Activated CD4-positive, alpha-beta memory T cell treated with anti-CD3 and anti-CD28 coated beads for 36 hours (primary cell): ENCODE results near the gene APOF. TPM values are rescaled to one million over a fixed set of nuclear protein-coding genes. Genes with fewer than 3 reads are reported as not detected.

Source experiments
- CTCF ChIA-PET: fragments of 350-600 bp; sonication (Branson Sonifier 250); formaldehyde crosslinking; loops from one replicate; lab custom pipeline; 2021; ENCODE audit warnings: antibody characterized with exemption, inconsistent platforms; lab: Charles Lee
- POLR2A ChIA-PET: fragments of 350-600 bp; sonication (Branson Sonifier 250); formaldehyde crosslinking; loops from one replicate; lab custom pipeline; 2021; ENCODE audit warnings: antibody characterized with exemption; lab: Charles Lee
- DNase-seq: peaks from one replicate; pipeline ENCODE4 v3.0.0-alpha.2; 2020
- H3K27ac Mint-ChIP-seq: one replicate; pipeline ENCODE4 v1.8.0; 2021; ENCODE audit warnings: mixed read lengths
- H3K27me3 Mint-ChIP-seq: one replicate; pipeline ENCODE4 v1.8.0; 2021; ENCODE audit warnings: mixed read lengths
- H3K36me3 Mint-ChIP-seq: one replicate; pipeline ENCODE4 v1.8.0; 2021; ENCODE audit warnings: mixed read lengths
- H3K4me1 Mint-ChIP-seq: one replicate; pipeline ENCODE4 v1.8.0; 2021; ENCODE audit warnings: low read depth, mixed read lengths
- H3K4me3 Mint-ChIP-seq: one replicate; pipeline ENCODE4 v1.8.0; 2021; ENCODE audit warnings: mild to moderate bottlenecking, mixed read lengths
- H3K9me3 Mint-ChIP-seq: one replicate; pipeline ENCODE4 v1.8.0; 2021; ENCODE audit warnings: mixed read lengths
- intact Hi-C: fragments of 100-400 bp; cut with micrococcal nuclease; formaldehyde crosslinking; loops from one replicate; pipeline ENCODE4 v1.15.1; 2023
- total RNA-seq, 2 experiments: library from RNA; stranded (reverse); gene quantifications; one replicate each; pipeline ENCODE4 v1.2.3, GENCODE V29; 2021

Gene APOF
- total RNA-seq, 2 experiments from 2014 or later: not detected

DNA sequence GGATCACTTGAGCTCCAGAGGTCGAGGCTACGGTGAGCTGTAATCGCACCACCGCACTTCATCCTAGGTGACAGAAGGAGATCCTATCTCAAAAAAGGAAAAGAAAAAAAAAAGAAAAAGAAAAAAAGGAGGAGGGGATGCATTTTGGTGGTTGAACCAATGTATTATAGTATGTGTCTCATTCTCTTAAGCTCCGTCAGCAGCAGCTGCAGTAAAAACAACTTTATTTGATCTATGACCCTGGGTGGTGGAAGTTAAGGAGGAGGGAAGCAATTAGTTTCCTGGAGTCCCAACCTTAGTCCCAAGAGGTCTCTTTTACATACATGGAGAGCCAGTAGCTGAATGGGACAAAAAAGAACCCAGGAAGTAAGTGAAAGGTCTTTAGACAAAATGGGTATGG, 26.8 kb upstream of the APOF start:
- Mint-ChIP-seq H3K4me3 (no peak overlapping the region), H3K27ac (no peak overlapping the region), H3K4me1 (no peaks in the 10 kb centered on the region), H3K36me3 (no peaks in the 10 kb centered on the region), H3K9me3 (no peaks in the 10 kb centered on the region), H3K27me3 (no peaks in the 10 kb centered on the region)
- DNase-seq: no peak
- CTCF ChIA-PET: interaction anchor here (0.5 to 0.8 kb wide), 2 partner anchors 151 to 173 kb away, joined by 3 read pairs; no protein-coding TSS in a partner anchor
- POLR2A ChIA-PET: no interaction called here
- intact Hi-C loops: no loop called here

DNA sequence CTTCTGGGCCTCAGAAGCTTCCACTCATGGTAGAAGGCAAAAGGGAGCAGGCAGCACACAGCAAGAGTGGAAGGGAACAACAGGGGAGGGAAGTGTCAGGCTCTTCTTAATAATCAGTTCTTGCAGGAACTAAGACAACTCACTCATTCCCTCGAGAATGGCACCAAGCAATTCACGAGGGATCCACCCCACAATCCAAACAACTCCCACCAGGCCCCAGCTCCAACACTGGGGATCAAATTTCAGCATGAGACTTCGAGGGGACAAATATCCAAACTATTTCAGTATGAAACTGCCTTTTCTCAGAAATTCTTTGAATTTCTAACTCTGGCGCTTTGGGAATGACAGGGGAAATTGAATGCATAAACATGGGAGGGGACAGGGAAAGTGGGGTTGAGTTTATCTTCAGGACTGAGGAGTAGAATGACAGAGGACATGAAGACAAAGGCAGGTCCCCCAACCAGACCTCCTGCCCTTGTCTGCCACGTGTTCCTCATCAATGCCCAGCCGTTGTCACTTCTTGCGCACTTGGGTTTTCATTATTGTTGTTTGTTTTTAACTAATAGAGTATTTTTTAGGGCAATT, 24.6 kb upstream of the APOF start:
- ChIA-PET POLR2A (interaction anchor here (0.6 kb wide), 1 partner anchor 119 kb away, joined by 3 read pairs; no protein-coding TSS in a partner anchor), CTCF (no interaction called here)
- intact Hi-C loops: no loop called here
- Mint-ChIP-seq H3K9me3 (no peaks in the 10 kb centered on the region), H3K4me3 (no peak overlapping the region), H3K36me3 (no peaks in the 10 kb centered on the region), H3K4me1 (no peaks in the 10 kb centered on the region), H3K27me3 (no peaks in the 10 kb centered on the region), H3K27ac (no peak overlapping the region)
- DNase-seq: no peak

DNA sequence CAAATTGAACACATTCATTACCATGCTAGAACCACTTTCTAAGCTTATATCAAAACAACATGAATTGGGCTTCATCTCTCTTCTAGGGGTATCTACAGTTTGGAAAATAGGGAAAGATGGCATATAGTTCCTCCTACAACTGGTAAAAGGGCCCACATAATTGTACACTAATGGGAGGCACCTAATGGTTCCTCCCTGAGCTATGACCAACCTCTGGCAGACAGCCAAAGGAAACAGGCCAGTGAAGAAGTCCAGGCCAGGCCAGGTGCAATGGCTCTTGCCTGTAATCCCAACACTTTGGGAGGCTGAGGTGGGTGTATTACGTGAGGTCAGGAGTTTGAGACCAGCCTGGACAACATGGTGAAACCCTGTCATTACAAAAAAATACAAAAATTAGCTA, 23.2 kb upstream of the APOF start:
- no peaks in the 10 kb centered on the region for H3K4me1 Mint-ChIP-seq
- no peak for DNase-seq
- ChIA-PET CTCF (no interaction called here), POLR2A (no interaction called here)
- H3K36me3 Mint-ChIP-seq: no peaks in the 10 kb centered on the region
- no peaks in the 10 kb centered on the region for H3K27me3 Mint-ChIP-seq
- intact Hi-C loops: no loop called here
- H3K9me3 Mint-ChIP-seq: no peaks in the 10 kb centered on the region
- no peak overlapping the region for H3K27ac Mint-ChIP-seq
- no peak overlapping the region for H3K4me3 Mint-ChIP-seq

DNA sequence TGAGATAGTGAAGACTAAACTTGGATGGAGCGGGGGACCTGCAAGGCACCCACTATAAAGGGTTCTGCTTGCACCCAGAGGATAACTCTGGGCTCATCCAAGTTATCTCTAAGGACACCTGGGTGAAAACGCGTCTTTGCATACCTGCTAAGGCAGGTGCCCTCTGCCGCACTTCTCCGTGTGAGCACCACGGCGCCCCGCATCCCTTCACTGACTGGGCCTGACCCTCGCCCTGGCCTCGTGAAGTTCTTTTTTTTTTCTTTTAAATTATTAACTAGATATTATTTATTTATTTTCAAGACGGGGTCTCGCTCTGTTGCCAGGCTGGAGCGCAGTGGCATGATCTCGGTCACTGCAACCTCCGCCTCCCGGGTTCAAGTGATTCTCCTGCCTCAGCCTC, 20.0 kb upstream of the APOF start:
- no peaks in the 10 kb centered on the region for H3K27me3 Mint-ChIP-seq
- H3K4me1 Mint-ChIP-seq: peaks cover under 1% of the 10 kb centered on the region
- no peak overlapping the region for H3K27ac Mint-ChIP-seq
- no peak for DNase-seq
- ChIA-PET POLR2A (interaction anchor here (1.1 to 1.2 kb wide), 2 partner anchors 140 to 263 kb away, joined by 3 read pairs; partner anchors contain the start of gene ATP5F1B), CTCF (no interaction called here)
- no peaks in the 10 kb centered on the region for H3K9me3 Mint-ChIP-seq
- H3K4me3 Mint-ChIP-seq: no peak overlapping the region
- H3K36me3 Mint-ChIP-seq: no peaks in the 10 kb centered on the region
- intact Hi-C loops: no loop called here

DNA sequence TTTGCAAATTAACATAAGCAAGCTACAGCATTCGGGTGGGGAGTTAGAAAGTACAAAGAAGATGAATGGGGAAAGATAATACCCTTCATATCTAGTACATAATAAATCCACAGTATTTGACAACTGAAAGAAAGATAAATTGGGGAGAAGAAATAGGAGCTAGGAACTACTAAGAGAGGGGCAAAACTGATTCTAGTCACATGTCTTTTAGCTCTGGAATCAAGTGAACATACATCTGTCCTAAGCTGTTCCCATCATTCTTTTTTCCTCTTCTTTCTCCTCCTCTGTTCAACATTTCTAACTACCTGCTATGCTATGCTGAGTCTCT, 15.3 kb upstream of the APOF start:
- peaks cover 1% of the 10 kb centered on the region for H3K27me3 Mint-ChIP-seq
- no peaks in the 10 kb centered on the region for H3K36me3 Mint-ChIP-seq
- intact Hi-C loops: loop anchor here (1.0 kb wide), 1 partner anchor 86 kb away; no protein-coding TSS in a partner anchor
- ChIA-PET POLR2A (interaction anchor here (0.7 kb wide), 1 partner anchor 537 kb away, joined by 3 read pairs; no protein-coding TSS in a partner anchor), CTCF (interaction anchor here (2.6 kb wide), 1 partner anchor 86 kb away, joined by 12 read pairs; no protein-coding TSS in a partner anchor)
- H3K4me3 Mint-ChIP-seq: no peak overlapping the region
- DNase-seq: no peak
- H3K4me1 Mint-ChIP-seq: peaks cover 3% of the 10 kb centered on the region
- H3K27ac Mint-ChIP-seq: no peak overlapping the region
- H3K9me3 Mint-ChIP-seq: no peaks in the 10 kb centered on the region

DNA sequence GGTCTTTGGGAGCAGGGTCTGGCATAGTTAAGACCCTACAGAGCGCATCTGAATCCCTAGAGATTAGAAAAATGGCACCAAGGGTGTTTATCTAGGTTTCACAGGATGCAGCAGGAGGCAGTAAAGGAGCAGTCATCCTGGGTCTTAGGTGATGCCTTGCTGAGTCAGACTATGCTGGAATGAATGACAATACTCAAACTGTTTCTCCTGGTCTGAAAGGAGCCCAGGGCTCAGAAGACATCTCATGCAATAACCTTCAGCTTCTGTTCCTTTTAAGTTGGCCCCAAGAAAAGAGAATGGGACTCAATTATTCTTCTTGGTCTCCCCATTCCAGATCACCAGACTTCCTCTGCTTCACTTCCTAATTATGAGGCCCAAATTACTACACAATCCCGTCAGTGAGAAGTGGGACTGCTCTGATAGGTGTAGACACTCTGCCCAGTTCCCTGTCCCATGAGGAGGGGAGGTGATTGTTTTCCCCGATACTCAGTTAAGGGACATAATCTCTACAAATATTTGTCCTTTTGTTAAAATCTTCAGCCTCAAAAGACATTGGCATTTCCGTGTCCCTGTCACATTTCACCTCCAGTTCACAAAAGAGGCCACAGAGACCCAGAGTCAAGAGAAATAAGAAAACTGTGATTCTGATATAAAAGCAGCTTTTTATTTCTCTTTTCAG, 14.8 kb upstream of the APOF start:
- DNase-seq: peak; percentile 29
- POLR2A ChIA-PET: no interaction called here
- Mint-ChIP-seq H3K9me3 (no peaks in the 10 kb centered on the region), H3K4me1 (peaks cover 3% of the 10 kb centered on the region), H3K27me3 (peaks cover 1% of the 10 kb centered on the region), H3K4me3 (no peak overlapping the region), H3K36me3 (no peaks in the 10 kb centered on the region), H3K27ac (no peak overlapping the region)
- CTCF ChIA-PET: interaction anchor here (2.6 kb wide), 1 partner anchor 87 kb away, joined by 12 read pairs; no protein-coding TSS in a partner anchor
- intact Hi-C loops: loop anchor here (1.0 kb wide), 1 partner anchor 87 kb away; no protein-coding TSS in a partner anchor

DNA sequence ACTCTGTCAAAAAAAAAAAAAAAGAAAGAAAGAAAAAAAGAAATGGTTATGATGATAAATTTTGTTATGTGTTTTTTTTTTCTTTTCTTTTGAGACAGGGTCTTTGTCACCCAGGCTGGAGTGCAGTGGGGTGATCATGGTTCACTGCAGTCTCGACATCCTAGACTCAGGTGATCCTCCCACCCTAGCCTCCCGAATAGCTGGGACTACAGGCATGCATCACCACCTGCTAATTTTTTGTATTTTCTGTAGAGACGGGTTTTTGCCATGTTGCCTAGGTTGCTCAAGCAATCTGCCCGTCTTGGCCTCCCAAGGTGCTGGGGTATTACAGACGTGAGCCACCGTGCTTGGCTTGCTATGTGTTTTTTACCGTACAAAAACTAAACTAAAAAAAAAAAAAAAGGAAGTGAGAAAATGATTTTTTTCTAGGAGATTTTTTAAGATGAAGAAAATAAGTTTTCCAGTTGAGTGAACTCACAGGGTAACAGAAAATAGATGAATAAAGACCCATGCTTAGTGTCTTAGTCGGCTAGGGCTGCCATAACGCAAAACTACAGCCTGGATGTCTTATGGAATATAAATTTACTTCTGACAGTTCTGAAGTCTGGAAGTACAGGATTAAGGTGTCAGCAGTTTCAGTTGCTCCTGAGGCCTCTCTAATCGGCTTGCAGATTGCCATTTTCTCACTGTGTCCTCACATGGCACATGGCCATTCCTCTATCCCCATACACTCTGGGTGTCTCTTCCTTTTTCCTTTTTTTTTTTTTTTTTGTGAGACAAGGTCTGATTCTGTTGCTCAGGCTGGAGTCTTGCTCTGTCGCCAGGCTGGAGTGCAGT, 13.2 kb upstream of the APOF start:
- CTCF ChIA-PET: interaction anchor here (1.2 to 2.6 kb wide), 2 partner anchors 18 to 88 kb away, joined by 3 to 12 read pairs; no protein-coding TSS in a partner anchor
- peaks cover 3% of the 10 kb centered on the region for H3K4me1 Mint-ChIP-seq
- H3K27ac Mint-ChIP-seq: no peak overlapping the region
- no peak overlapping the region for H3K4me3 Mint-ChIP-seq
- POLR2A ChIA-PET: no interaction called here
- H3K9me3 Mint-ChIP-seq: no peaks in the 10 kb centered on the region
- intact Hi-C loops: no loop called here
- no peak for DNase-seq
- peaks cover 1% of the 10 kb centered on the region for H3K27me3 Mint-ChIP-seq
- no peaks in the 10 kb centered on the region for H3K36me3 Mint-ChIP-seq

DNA sequence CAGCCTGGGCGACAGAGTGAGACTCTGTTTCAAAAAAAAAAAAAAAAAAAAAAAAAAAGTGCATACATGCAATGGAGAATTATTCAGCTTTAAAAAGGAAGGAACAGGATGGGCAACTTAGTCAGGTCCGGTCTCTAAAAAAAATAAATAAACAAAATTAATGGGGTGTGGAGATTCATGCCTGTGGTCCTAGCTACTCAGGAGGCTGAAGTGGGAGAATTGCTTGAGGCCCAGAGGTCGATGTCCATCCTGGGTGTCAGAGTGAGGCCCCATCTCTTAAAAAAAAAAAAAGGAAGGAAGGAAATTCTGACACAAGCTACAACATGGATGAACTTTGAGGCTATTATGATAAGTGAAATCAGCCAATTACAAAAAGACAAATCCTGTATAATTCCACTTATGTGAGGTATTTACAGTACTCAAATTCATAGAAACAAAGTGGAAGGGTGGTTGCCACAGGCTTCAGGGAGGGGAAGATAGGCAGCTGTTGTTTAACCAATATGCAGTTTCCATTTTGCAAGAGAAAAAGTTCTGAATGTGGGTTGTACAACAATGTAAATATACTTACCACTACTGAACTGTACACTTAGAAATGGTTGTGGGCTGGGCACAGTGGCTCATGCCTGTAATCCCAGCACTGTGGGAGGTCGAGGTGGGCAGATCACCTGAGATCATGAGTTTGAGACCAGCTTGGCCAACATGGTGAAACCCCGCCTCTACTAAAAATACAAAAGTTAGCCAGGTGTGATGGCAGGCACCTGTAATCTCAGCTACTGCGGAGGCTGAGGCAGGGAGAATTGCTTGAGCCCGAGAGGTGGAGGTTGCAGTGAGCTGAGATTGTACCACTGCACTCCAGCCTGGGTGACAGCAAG, 12.3 kb upstream of the APOF start:
- ChIA-PET CTCF (interaction anchor here (0.6 to 1.2 kb wide), 4 partner anchors 12 to 109 kb away, joined by 3 to 5 read pairs (median 3); no protein-coding TSS in a partner anchor), POLR2A (no interaction called here)
- no peak overlapping the region for H3K4me3 Mint-ChIP-seq
- H3K27me3 Mint-ChIP-seq: peaks cover 1% of the 10 kb centered on the region
- peaks cover 3% of the 10 kb centered on the region for H3K4me1 Mint-ChIP-seq
- no peak overlapping the region for H3K27ac Mint-ChIP-seq
- H3K9me3 Mint-ChIP-seq: no peaks in the 10 kb centered on the region
- H3K36me3 Mint-ChIP-seq: no peaks in the 10 kb centered on the region
- intact Hi-C loops: no loop called here
- DNase-seq: no peak

DNA sequence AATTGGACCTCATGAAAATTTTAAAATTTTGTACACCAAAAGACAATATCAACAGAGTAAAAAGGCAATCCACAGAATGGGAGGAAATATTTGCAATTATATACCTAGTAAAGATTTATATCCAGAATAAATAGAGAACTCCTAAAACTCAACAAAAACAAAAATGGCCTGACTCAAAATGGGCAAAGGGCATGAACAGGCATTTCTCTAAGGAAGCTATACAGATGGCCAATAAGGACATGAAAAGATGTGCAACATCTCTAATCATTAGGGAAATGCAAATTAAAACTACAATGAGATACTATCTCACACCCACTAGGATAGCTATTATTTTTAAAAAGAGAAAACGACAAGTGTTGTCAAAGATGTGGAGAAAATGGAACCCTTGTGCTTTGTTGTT, 10.9 kb upstream of the APOF start:
- Mint-ChIP-seq H3K27me3 (peaks cover 1% of the 10 kb centered on the region), H3K36me3 (no peaks in the 10 kb centered on the region), H3K4me3 (no peak overlapping the region), H3K4me1 (peaks cover 3% of the 10 kb centered on the region), H3K9me3 (no peaks in the 10 kb centered on the region), H3K27ac (no peak overlapping the region)
- DNase-seq: no peak
- intact Hi-C loops: no loop called here
- POLR2A ChIA-PET: no interaction called here
- CTCF ChIA-PET: interaction anchor here (1.2 kb wide), 1 partner anchor 11 kb away, joined by 3 read pairs; the partner anchor contains the start of gene APOF

DNA sequence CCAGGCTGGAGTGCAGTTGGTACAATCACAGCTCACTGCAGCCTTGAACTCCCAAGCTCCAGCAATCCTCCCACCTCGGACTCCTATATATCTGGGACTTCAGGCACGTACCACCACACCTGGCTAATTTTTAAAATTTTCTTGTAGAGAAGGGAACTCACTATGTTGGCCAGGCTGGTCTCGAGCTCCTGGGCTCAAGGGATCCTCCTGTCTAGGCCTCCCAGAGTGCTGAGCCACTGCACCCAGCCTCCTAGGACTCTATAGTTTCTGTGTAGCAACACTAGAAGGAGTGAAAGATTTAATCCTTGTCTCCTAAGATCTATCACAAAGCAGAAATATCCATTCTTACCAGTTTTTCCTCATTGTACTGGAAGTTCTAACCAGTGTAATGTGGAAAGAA, 4.3 kb upstream of the APOF start:
- H3K27ac Mint-ChIP-seq: no peak overlapping the region
- POLR2A ChIA-PET: no interaction called here
- intact Hi-C loops: no loop called here
- no peaks in the 10 kb centered on the region for H3K27me3 Mint-ChIP-seq
- H3K4me1 Mint-ChIP-seq: no peaks in the 10 kb centered on the region
- CTCF ChIA-PET: no interaction called here
- H3K36me3 Mint-ChIP-seq: no peaks in the 10 kb centered on the region
- DNase-seq: no peak
- H3K4me3 Mint-ChIP-seq: no peak overlapping the region
- no peaks in the 10 kb centered on the region for H3K9me3 Mint-ChIP-seq

DNA sequence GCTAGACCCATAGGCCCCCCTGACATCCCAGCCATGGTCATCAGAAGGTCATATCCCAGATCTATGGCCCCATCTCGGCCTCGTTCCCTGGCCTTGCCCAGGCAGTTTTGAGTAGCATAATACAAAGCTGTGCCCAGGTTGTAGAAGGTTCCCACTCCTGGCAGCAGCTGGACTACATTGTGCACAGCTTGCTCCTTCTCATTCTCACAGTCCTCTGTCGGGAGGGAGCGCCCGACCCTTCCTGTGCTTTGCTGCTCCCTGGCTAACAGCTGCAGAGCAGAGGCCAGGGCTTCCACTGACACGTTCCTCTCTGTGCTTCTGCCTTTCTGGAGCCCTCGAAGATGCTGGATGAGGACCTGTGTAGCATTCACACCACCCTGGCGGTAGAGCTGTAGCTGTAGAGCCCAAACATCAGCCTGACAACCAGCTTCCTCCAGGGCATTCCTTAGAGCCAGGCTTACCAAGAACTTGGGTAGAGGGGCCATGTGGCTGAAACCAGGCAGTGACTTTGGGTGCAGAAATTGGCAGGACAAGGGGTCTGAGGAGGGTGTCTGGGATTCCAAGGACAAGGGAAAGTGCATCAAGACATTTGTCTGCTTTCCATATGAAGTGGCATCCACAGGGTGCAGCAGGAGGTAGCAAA, 1.0 kb downstream of the APOF start:
- POLR2A ChIA-PET: interaction anchor here (0.5 to 5.3 kb wide), 5 partner anchors 10 to 258 kb away, joined by 3 to 58 read pairs (median 5); partner anchors contain the start of genes CNPY2, IL23A, PA2G4 and TIMELESS
- Mint-ChIP-seq H3K36me3 (peaks cover 4% of the 10 kb centered on the region), H3K4me1 (peaks cover 16% of the 10 kb centered on the region), H3K9me3 (no peaks in the 10 kb centered on the region), H3K27me3 (no peaks in the 10 kb centered on the region), H3K27ac (peak overlapping the region; percentile 30), H3K4me3 (peak overlapping the region; percentile 89)
- intact Hi-C loops: loop anchor here (2.0 to 5.0 kb wide), 3 partner anchors 61 to 276 kb away; partner anchors contain the start of genes ANKRD52 and CS
- CTCF ChIA-PET: interaction anchor here (0.7 to 1.4 kb wide), 4 partner anchors 12 to 172 kb away, joined by 3 read pairs; no protein-coding TSS in a partner anchor
- no peak for DNase-seq
